ENCODE results near the gene CBY2.
"Not testable (repeated sequence)": the region's sequence is repeated elsewhere in the genome, so short reads cannot be mapped to it uniquely, and the experiment has no call there.

CBY2 gene

DNA sequence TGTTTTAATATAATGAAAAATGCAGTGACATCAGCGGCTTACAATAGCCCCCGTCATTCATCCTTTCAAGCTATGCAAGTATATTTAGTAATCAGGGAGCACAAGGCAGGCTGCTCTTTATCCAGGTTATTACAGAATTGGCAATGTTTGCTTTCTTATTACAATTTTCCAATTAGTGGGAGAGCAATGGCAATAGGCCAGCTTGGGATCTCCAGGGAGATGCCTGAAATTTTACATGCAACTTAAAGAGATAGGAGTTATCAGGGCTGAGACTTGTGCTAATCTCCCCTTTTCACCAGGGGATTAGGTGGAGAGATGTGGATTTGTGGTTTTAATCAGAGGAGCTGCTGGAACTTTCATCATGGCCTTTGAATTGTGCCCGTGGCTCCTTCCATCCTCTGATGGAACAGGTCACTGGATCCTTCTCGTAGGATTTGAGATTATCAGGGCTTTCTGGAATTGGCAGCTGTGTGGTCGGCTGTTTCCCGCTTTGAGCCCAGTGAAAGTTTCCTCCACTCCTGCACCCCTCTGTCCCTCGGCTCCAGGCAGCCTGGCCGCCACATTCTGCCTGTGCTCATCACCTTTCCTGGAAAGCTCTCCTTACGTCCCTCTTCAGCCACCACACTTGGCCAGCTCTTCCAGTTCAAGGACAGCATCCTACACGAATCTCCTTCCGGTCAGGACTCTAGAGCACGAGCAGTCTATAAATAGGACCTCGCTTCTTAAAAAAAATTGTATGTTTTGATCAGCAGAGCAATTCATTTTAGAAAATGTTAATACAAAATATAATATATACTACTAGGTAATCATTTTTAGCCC lies 47.0 kb downstream of the CBY2 start:
- DNase-seq, result no peak

- DNase-seq, result no peak
Measured at GRCh38 chr13:45750566-45750965, 48.4 kb downstream of the CBY2 start.

- DNase-seq, result no peak
Measured at GRCh38 chr13:45751885-45752284, 49.8 kb downstream of the CBY2 start.

DNA sequence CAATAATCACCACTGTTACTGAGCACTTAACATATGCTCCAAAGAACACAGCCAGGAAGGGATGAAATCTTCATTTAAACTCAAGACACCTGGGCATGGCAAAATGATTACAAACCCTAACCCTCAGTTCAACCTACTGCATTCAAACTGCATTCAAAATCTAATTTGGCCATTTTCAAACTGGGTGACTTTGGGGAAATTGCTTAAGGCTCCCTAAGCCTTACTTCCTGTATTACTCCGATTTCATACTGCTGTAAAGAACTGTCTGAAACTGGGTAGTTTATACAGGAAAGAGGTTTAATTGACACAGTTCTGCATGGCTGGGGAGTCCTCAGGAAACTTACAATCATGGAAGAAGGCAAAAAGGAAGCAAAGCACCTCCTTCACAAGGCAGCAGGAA lies 50.4 kb downstream of the CBY2 start:
- DNase-seq, result no peak

DNA sequence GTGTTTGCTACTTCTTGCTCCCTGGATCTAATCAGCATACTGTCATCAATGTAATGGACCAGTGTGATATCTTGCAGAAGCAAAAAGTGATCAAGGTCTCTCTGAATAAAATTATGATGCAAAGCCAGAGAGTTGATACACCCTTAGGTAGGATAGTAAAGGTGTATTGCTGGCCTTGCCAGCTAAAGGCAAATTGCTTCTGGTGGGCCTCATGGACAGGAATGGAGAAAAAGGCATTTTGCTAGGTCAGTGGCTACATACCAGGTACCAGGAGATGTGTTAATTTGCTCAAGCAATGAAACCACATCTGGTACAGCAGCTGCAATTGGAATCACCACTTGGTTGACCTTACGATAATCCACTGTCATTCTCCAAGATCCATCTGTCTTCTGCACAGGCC lies 54.4 kb downstream of the CBY2 start:
- DNase-seq, result not testable (repeated sequence)

DNA sequence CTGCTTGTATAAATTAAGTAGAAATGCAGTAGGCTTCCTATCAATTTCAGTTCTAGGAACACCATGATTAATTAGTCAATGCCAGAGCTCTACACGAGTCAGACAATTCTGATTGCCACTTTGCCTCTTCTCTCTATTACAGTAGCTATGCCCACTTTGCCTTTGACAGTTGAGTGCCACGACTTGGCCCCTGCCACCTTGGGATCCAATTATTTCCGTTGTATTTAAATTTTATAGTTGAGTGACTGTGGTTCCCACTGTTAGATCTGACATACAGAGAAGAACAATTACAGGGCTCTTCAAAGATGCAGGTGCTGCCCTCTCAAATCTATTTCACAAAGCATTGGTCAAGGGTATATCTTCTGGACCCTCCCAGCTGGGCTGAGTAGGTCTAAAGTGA lies 55.5 kb downstream of the CBY2 start:
- DNase-seq, result not testable (repeated sequence)

DNA sequence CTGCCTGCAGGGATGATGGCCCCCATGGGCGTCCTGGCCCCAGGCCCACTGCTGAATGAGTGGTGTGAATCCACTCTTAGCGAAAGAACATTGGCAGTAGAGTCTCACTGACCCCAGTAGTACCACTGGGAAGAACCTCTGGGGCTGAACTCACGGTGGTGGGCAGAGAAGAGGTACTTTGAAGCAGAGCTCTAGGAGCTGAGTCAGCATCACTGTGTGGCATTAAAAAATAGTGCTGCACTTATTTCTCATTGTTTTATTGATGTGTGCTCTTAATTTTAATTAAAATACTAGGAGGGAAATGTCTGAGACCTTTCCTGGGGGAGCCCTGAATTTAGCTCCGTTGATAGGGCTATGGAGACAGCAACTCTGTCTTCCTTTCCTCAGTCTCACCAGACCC lies 61.3 kb downstream of the CBY2 start:
- no peak for DNase-seq

All from activated effector memory CD4-positive, alpha-beta T cell treated with Interleukin-2 at 50 U/mL for 16 hours (primary cell).